Fibroblast of lung (primary cell): ENCODE data around the gene MGST3. TPM values are rescaled to one million over a fixed set of nuclear protein-coding genes. Genes with fewer than 3 reads are reported as not detected.

ENCODE experiments used
- DNase-seq, 2 donors: peaks; one replicate each; pipeline versions ENCODE4 v3.0.0 to v3.0.0-alpha.2; 2010; ENCODE audit warnings: low read depth in 2 of 2
- H2AFZ ChIP-seq: 2 replicates; pipeline ENCODE4 v1.5.1; 2012; ENCODE audit warnings: low read length, control low read depth, inconsistent platforms
- H3K27ac ChIP-seq: 2 replicates; pipeline ENCODE4 v1.5.1; 2011; ENCODE audit warnings: low read length, control low read depth; ENCODE audit not compliant: insufficient read depth
- H3K27me3 ChIP-seq: 2 replicates; pipeline ENCODE4 v1.5.1; 2011; ENCODE audit warnings: mild to moderate bottlenecking, low read length; ENCODE audit not compliant: control insufficient read depth, insufficient read depth
- H3K36me3 ChIP-seq: 2 replicates; pipeline ENCODE4 v1.5.1; 2011; ENCODE audit warnings: low read length; ENCODE audit not compliant: control insufficient read depth, insufficient read depth
- H3K4me1 ChIP-seq: 2 replicates; pipeline ENCODE4 v1.5.1; 2011; ENCODE audit warnings: low read length; ENCODE audit not compliant: control insufficient read depth, insufficient read depth; ENCODE audit errors: extremely low read depth
- H3K4me2 ChIP-seq: 2 replicates; pipeline ENCODE4 v1.5.1; 2011; ENCODE audit warnings: low read length, control low read depth; ENCODE audit not compliant: insufficient read depth; ENCODE audit errors: extremely low read depth
- H3K4me3 ChIP-seq, 4 experiments: fragments of 200-600 bp in 1 of 4; sonication (generic) in 1 of 4; replicated peaks in 1 of 4; 2 replicates each; pipeline ENCODE4 v1.5.1; 2011 to 2016; ENCODE audit warnings: low read length in 4 of 4, low read depth in 3 of 4, mild to moderate bottlenecking in 3 of 4, control low read depth in 2 of 4, inconsistent platforms in 1 of 4, mixed read lengths in 1 of 4; ENCODE audit not compliant: insufficient read depth in 1 of 4; ENCODE audit errors: control extremely low read depth in 1 of 4
- H3K79me2 ChIP-seq: 2 replicates; pipeline ENCODE4 v1.5.1; 2012; ENCODE audit warnings: mild to moderate bottlenecking, low read length, inconsistent platforms; ENCODE audit not compliant: control insufficient read depth, insufficient read depth
- H3K9ac ChIP-seq: 2 replicates; pipeline ENCODE4 v1.5.1; 2011; ENCODE audit warnings: mild to moderate bottlenecking, low read length, control low read depth; ENCODE audit not compliant: insufficient read depth
- H3K9me3 ChIP-seq: 2 replicates; pipeline ENCODE4 v1.5.1; 2012; ENCODE audit warnings: low read depth, low read length; ENCODE audit not compliant: control insufficient read depth, insufficient read depth
- H4K20me1 ChIP-seq: 2 replicates; pipeline ENCODE4 v1.5.1; 2011; ENCODE audit warnings: low read length; ENCODE audit not compliant: control insufficient read depth, insufficient read depth; ENCODE audit errors: extremely low read depth
- CTCF ChIP-seq, 2 donors: IDR thresholded peaks in 1 of 2; conservative IDR thresholded peaks in 1 of 2; 1 replicate in 1 of 2; 2 replicates in 1 of 2; pipeline ENCODE4 v1.5.1; 2011 to 2012; ENCODE audit warnings: low read length in 2 of 2, control low read depth in 1 of 2, inconsistent platforms in 1 of 2, low read depth in 1 of 2, mild to moderate bottlenecking in 1 of 2
- EZH2 ChIP-seq: IDR thresholded peaks from 2 replicates; pipeline ENCODE4 v1.5.1; 2012; ENCODE audit warnings: low read length, control low read depth, mild to moderate bottlenecking; ENCODE audit errors: missing control alignments
- polyA plus RNA-seq, 2 donors: library from polyadenylated mRNA; depleted of rRNA in 1 of 2; stranded (reverse) in 1 of 2; unstranded in 1 of 2; fragments of >200 nt; gene quantifications; 2 replicates each; pipeline ENCODE4 v1.2.1, GENCODE V29; 2011 to 2012; ENCODE audit warnings: missing spikeins in 1 of 2
- total RNA-seq: library from RNA; depleted of rRNA; stranded (reverse); fragments of >200 nt; gene quantifications from 2 replicates; pipeline ENCODE4 v1.2.1, GENCODE V29; 2014

The MGST3 gene
- total and polyA plus RNA-seq, 2 donors (not counting 1 experiment from before 2014, with no cell fraction given): 346 to 355 TPM

GRCh38 chr1:165592945-165593823 lies 37.9 kb upstream of the MGST3 start:
- no peak overlapping the region for H3K4me3 ChIP-seq
- no peaks in the 10 kb centered on the region for H3K9me3 ChIP-seq
- no peak overlapping the region for H3K27ac ChIP-seq
- peaks cover 13% of the 10 kb centered on the region for H3K27me3 ChIP-seq
- TF ChIP-seq CTCF (conservative IDR thresholded peaks at IDR 0.05 in 1 of 2, IDR thresholded peaks at IDR 0.05 in 1 of 2; ENCODE audit: low read depth in 1 of 2, low read length in 2 of 2) (peak; percentile 86 to 87), EZH2 (no peak)
- no peaks in the 10 kb centered on the region for H3K36me3 ChIP-seq
- no peaks in the 10 kb centered on the region for H3K79me2 ChIP-seq
- no peaks in the 10 kb centered on the region for H4K20me1 ChIP-seq
- DNase-seq: peak; percentile 44 to 84
- peaks cover 5% of the 10 kb centered on the region for H3K4me1 ChIP-seq
- no peak overlapping the region for H3K4me2 ChIP-seq
- H3K9ac ChIP-seq: no peak overlapping the region
- H2AFZ ChIP-seq: no peak overlapping the region

GRCh38 chr1:165595246-165595938 lies 35.6 kb upstream of the MGST3 start:
- no peak overlapping the region for H3K4me3 ChIP-seq
- H2AFZ ChIP-seq: no peak overlapping the region
- H3K9me3 ChIP-seq: no peaks in the 10 kb centered on the region
- H3K27ac ChIP-seq: no peak overlapping the region
- TF ChIP-seq EZH2 (no peak), CTCF (conservative IDR thresholded peaks at IDR 0.05 in 1 of 2, IDR thresholded peaks at IDR 0.05 in 1 of 2; ENCODE audit: low read depth in 1 of 2, low read length in 2 of 2) (no peak)
- H3K4me1 ChIP-seq: peaks cover 8% of the 10 kb centered on the region
- peaks cover 10% of the 10 kb centered on the region for H3K27me3 ChIP-seq
- no peaks in the 10 kb centered on the region for H3K79me2 ChIP-seq
- no peak overlapping the region for H3K4me2 ChIP-seq
- peak; percentile 58 to 67 for DNase-seq
- no peaks in the 10 kb centered on the region for H3K36me3 ChIP-seq
- no peak overlapping the region for H3K9ac ChIP-seq
- no peaks in the 10 kb centered on the region for H4K20me1 ChIP-seq

GRCh38 chr1:165597883-165598675 lies 33.0 kb upstream of the MGST3 start:
- Histone ChIP-seq H2AFZ (peak overlapping the region; percentile 66), H3K4me2 (peak overlapping the region; percentile 92), H4K20me1 (no peaks in the 10 kb centered on the region), H3K9me3 (no peaks in the 10 kb centered on the region), H3K27ac (peak overlapping the region; percentile 85), H3K4me3 (peak overlapping the region; percentile 27 to 75 (median 53)), H3K79me2 (no peaks in the 10 kb centered on the region), H3K4me1 (peaks cover 8% of the 10 kb centered on the region), H3K36me3 (no peaks in the 10 kb centered on the region), H3K9ac (peak overlapping the region; percentile 65), H3K27me3 (peaks cover 10% of the 10 kb centered on the region)
- peak; percentile 93 to 97 for DNase-seq
- TF ChIP-seq EZH2 (no peak), CTCF (conservative IDR thresholded peaks at IDR 0.05 in 1 of 2, IDR thresholded peaks at IDR 0.05 in 1 of 2; ENCODE audit: low read depth in 1 of 2, low read length in 2 of 2) (no peak)
